DMS79 treated with DMSO at 0.1 percent for 48 hours (cell line): ENCODE measurements around the gene LRRC34.
A peak's percentile ranks its signal among the peaks of the same experiment; 100 is the strongest.

Experiments used
- DNase-seq: peaks from one replicate; lab custom pipeline; 2025; lab: John Stamatoyannopoulos, UW

The LRRC34 gene

DNA sequence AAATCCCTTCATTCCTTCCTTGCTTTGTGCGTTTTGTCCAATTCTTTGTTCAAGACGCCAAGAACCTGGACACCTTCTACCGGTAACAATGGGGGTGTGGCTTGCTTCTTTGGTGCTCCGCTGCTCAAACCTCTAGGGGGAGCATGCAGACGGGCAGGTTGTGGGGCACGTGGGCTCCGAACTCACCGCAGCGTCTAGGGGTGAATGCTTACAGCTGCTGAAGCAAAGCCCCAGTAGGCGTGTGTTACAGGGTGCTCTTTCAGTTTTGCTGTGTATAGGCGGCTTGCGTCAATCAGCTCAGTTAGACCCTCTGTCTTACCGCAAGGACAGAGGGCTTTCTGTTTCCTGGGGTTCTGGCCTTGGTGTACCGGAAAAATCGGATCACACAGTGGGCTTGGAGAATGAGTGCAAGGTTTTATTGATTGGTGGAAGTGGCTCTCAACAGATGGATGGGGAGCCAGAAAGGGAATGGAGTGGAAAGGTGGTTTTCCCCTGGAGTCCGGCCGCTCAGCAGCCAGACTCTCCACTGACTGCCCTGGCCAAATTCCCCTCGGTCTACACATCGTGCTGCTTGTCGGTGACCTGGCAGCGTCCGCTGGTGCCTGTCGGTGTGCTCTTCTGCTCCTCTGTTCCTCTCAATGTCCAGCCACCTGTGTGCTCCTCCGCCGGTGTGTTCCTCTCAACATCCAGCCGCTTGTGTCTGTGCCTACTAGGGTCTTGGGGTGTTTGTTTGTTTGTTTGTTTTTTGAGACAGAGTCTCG, 1.2 kb upstream of the LRRC34 start:
- DNase-seq: peak; percentile 84

DNA sequence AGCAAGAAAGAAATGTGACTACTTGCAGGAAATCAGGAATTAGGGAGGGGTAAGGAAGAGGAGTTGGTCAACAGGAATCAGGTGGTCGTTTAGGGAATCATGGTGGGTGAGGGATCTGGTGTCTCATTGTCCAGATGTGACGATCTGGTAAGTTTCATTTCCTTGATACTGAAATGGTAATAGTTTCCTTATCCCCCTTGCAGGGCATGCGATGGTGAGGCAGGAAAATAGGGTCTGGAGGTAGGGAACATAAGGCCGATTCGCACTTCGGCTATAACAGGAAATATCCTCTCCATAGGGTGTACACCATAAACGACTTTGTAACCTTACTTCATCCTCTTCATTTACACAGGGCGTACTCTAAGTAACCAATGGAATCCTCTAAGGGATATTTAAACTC, 574 bp upstream of the LRRC34 start:
- DNase-seq: no peak

DNA sequence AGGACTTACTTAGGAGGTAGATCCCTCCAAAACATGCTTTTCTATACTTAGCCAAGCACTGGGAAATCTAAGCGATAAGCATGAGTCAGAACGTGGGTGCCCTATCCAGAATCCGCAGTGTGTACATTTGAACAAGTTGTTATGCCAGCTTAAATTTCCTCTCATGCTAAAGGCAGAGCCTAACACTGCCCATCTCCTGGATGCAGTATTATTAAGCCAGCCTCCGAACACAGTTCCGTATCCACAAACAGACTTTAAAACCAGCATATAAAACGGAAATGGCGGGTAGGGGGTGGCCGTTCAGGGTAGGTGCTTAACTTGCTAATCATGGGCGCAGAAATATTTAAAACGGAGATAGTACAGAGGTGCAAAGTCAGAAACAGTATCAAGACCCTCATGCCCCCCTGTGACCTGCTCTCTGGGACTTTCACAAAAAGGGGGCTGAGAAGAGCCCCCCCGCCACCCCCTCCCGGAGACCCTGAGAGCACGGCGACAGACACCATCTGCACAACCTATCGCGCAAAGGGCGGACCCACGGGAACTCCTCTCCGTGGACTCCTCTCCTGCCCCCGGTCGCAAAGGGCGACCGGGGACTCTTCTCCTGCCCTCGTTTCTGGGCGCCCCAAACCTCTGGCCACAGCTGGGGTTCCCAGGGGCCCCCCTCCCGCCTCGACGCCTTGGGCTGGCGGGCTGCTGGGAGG, 923 bp downstream of the LRRC34 start:
- DNase-seq: peak; percentile 86

DNA sequence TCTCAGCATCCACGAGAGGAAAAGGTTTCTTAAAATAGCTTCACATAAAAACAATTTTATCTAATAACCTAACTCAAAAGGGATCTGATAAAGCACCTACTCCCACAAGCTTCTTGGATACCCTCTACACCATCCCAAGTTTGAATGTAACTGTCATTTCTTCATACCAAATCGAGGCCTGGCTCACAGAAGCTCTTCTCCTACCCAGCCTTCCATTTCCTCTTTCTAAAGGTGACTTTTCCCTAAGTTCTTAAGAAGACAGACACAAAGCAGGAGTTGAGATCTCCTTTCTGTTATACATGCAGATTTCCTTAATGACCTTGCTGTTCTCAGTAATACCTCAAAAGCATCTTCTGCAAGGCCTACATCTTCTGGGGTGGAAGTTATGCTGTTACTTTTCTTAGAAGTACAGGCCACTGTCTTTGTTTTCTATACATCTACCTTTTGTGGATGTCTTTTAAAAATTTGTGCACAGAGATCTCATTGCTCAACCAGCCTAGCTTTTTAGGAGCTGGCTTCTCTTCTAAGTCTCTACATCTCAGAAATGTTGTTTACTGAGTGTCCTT, 3.4 kb downstream of the LRRC34 start:
- DNase-seq: no peak

DNA sequence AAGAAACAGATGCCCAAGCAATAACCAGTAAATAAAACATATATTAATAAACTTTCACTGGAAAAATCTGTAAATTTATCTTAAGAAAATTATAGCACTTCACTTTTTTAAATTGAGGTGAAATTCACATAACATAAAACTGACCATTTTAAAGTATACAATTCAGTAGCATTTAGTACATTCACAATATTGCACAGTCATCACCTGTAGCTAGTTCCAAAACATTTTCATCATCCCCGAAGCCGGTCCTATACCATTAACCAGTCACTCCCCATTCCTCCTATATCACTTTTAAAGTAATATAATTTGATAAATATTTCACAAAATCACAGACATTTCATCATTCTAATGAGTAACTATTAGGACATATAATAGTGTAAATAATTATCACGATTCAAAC, 8.0 kb downstream of the LRRC34 start:
- DNase-seq: no peak

DNA sequence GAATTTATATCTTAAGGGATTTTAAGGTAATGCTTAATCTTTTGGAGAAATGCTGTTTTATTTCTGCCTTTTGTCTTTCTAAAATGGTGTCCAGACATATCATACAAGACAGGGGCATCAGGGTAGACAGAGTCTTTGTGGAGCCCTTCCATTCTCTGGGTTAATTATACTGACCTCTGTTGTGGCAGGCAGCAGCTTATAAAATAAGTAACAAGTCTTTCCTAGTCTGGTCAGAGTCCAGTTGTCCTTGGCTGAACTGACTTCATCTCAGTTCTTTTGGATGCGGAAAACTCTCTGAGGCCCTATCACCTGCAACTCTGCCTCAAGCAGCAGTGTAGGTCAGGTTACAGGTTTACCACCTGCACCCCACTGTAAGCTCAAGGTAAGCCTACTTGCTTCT, 20.3 kb downstream of the LRRC34 start:
- DNase-seq: no peak

DNA sequence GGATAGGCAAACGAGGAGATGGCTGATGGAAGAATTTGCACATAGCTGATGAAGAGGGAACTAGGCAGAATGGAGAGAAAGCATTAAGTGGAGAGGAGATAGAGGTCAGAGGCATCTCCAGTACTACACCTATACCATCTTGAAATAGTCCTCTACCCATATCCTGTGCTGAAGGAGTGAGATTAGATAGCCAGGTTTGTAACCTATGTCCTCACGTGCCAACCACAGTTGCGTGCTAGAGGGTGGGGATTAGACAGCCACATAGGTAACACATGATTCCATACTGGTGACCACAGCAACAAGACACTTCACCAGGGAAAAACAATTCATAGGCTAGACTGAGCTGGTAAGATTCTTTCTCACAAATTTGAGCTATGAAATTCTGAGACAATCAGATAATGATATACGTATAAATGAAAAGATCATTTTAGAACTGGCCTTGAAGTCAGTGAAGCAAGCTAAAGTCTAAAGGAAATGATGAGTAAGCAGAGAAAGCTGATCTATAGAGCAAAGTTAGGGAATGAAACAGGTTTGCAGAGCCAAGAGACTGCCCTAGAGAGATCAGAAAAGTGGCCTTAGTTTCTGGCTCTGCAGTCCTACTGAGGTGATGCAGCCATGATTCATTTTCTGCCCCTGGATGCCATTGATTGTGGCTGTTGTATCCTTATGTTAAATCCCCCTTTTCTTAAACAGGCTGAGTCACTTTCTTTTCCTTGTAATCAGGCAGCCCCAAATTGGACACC, 21.8 kb downstream of the LRRC34 start:
- DNase-seq: no peak

DNA sequence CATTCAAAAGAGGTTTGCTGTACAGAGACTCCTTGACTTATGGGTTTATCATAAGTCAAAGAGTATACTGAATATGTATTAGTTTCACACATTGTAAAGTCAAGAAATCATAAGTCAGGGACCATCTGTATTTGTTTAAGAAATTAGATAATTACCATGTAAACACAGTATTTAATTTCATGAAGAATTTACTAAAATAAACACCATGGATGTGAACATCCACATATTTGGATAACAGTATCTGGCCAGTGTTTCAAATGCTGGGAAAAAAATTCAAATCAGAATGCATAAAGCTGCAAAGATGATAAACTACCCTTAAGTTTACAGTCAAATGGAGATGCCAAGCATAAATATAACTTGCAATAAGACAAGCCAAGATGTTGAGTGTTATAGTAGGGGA, 22.5 kb downstream of the LRRC34 start:
- DNase-seq: no peak

DNA sequence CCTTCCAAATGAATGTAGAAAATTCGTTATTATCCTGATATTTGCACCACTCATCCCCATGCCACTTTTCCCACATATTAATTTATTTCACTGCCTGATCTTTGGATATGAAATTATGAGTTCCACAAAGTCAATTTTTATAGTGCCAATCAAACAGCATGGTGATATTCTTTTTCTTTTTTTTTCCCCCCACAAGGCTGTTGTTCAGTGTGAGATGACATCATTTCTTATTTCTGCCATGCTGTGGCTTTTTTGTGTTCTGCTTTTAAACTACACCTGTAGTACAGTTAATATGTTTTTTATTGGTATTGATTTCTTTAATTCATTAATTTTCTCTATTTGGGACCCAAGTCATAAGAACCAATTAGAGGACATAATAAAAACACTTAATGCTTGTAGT, 24.9 kb downstream of the LRRC34 start:
- DNase-seq: no peak

DNA sequence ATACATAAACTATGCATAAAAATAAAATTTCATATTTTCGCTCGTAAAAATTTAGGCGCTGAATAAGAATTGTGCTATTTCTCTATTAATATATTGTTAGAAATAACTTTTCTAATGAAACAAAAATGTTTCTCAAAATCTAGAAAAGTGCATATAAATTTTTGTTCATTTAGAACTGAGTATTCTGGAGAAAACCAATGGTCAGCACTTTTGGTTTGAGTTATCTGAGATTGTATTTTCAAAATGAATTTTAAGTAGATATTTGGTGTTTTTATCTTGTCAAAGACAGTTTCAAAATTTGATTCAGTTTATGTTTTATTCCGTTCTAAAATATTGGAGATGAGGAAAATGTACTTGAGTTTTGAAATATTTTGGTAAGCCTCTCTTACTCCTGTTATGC, 25.6 kb downstream of the LRRC34 start:
- no peak for DNase-seq

DNA sequence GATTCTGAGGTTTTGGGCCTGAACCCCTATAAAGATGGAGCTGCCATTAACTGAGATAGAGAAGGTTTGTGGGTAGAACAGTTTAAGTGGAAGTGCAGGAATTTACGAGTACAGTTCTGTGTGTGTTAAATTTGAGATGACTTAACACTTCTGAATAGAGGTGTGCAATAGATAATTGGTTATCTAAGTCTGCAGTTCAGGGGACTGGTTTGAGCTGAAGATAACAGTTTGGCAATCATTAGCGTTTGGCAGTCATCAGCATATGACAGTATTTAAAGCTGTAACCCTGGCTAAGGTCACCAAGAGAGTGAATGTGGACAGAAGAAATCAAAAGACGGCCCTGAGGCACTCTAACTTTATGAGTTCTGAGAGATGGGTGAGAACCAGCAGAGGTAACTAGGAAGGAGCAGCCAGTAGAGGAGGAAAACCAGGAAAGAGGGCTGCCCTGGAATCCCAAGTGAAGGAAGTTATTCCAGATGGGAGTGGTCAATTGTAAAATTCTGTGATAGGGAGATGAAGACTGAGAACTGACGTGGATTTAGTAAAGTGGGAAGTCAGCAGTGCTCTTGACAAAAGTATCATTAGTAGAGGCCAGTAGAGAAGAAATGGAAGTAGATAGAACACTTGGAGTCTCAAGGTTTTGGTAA, 31.4 kb downstream of the LRRC34 start:
- no peak for DNase-seq

DNA sequence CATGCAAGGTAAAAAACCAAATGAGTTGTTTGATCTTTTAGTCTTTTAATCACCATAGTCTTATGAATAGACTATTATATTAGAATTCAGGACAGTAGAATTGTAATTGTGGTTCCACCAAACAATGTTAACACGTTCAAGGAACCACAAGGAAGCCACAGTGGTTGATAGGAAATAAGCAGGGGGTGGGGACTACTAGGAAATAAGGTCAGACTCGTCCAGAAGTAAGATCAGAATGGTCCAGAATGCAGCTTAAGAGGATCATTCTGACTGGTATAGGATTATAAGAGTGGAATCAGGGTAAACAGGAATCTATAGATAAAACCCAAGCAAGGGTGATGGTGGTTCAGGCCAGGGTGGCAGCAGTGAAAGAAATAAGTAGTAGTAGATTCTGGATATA, 32.0 kb downstream of the LRRC34 start:
- no peak for DNase-seq

DNA sequence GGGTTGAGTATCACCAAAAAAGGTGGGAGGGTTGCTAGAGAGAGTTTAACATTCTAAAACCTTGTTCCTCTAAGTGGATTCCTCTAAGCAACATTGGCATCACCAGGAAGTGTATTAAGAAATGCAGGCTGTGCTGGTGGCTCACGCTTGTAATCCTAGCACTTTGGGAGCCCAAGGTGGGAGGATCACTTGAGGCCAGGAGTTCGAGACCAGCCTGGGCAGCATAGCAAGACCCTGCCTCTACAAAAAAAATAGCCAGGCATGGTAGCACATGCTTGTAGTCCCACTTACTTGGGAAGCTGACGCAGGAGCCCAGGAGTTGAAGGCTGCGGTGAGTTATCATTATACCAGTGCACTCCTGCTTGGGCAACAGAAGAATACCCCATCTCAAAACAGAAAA, 34.9 kb downstream of the LRRC34 start:
- no peak for DNase-seq

DNA sequence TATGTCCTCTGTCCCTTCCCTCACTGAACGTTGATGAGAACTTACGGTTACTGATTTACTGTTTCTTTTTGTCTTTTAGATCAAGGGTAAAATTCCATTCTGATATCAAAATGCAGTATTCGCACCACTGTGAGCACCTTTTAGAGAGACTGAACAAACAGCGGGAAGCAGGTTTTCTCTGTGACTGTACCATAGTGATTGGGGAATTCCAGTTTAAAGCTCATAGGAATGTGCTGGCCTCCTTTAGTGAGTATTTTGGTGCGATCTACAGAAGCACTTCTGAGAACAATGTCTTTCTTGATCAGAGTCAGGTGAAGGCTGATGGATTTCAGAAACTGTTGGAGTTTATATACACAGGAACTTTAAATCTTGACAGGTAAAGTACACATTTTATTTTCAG, 38.5 kb downstream of the LRRC34 start:
- DNase-seq: no peak

DNA sequence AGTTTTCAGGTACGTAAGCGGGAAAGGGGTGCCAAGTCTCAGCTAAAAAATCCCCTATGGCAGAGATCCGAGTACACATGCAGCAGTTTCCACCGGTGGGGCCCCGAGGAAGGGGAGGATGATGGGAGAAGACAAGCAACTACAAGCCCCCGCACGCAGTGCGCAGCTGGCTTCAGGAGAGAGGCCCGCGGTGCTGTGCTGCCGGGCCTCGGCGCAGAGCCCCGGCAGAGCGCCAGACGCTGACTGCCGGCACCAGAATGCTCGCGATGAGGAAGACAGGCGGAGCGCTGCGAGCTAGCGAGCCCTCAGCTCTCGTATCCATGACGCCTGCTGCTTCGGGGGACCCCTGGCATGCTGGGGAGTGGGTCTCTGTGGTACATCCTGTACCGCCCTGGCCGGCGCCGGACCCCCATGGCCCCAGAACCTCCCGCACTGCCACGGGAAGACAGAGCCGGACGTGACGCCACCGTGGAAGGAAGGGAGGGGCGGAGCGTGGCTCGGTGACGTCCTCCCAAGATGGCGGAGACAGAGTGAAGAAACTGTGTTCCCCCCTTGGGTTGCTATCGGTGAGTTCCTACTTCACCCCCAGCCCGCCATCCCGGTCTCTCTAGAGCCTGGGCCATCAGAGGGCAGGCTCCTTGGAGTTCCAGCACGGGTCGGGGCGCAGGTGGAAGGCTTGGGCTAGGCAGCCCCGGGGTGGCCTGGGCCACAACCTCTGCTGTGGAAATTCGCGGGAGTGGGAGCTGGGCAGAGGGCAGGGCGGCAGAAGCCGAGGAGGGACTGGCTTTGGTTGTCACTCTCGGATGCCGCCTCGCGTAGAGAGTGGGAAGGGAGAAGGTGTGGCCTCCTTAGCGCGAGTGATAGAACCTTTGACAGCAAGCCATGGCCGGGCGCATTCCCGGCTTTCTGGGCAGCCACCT, 39.5 kb downstream of the LRRC34 start, which contains the start of gene MYNN:
Gene MYNN, plus strand, starts transcription at position 500 of the 920 bp plus-strand sequence. CDS start 900 bp downstream, outside the sequence.
- DNase-seq: peak; percentile 85

DNA sequence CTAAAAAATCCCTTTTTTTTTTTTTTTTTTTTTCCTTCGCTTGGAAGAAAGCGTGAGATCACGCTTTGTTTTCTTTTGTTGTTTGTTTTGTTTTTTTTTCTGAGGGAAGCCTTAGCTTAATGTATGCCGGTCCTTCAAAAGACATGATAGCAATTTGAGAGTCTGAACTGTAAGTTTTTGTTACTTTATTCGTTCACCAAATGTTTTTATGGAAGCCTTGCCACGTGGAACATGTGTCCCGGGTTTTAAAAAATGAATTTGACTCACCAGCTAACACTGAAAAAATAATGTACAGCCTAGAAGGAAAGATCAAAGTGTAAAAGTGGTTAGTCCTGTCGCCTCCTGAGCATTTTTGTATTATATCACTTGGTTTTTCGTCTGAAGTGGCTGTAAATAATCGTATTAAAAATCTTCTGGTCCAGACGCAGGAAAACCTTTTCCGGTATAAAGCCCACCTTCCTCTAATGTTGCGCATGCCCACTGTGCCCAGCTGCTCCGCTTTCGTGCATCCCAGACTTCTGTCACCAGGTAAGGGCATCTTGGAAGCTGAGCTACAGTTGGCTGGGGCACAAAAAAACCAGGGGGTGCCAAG, 40.3 kb downstream of the LRRC34 start:
- peak; percentile 92 for DNase-seq

DNA sequence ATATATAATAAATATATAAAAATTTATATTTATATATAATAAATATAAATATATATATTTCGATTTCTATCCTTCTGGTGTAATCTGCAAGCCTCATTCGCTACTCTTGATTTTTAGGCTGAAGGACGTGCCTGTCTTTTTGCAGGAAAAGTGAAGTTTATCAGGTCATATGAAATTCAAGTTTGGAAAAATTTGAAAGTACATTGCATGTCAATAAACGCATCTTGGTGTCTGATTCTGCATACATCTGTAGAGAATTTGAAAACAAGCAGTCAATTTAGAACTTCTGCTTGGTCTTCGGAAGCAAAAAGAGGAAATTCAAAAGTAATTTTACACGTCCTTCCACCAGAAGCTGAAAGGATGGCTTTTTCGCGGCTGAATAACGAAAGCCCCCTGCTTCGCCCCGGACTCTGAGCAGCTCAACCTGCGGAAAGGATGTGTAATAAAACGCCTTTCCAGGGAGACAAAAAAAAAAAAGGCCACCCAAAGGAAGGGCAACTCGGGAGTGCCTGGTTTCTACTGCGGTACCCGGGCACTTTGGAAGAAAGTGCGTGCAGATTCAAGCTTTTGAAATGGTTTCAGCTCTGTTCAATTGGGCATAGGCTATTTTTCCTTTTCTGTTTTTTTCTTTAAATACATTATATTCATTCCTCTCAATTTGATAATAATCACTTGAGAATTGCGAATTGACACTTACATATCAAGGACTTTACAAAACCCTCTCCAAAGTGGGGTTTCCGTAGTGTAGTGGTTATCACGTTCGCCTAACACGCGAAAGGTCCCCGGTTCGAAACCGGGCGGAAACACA, 41.0 kb downstream of the LRRC34 start:
- DNase-seq: peak; percentile 93

DNA sequence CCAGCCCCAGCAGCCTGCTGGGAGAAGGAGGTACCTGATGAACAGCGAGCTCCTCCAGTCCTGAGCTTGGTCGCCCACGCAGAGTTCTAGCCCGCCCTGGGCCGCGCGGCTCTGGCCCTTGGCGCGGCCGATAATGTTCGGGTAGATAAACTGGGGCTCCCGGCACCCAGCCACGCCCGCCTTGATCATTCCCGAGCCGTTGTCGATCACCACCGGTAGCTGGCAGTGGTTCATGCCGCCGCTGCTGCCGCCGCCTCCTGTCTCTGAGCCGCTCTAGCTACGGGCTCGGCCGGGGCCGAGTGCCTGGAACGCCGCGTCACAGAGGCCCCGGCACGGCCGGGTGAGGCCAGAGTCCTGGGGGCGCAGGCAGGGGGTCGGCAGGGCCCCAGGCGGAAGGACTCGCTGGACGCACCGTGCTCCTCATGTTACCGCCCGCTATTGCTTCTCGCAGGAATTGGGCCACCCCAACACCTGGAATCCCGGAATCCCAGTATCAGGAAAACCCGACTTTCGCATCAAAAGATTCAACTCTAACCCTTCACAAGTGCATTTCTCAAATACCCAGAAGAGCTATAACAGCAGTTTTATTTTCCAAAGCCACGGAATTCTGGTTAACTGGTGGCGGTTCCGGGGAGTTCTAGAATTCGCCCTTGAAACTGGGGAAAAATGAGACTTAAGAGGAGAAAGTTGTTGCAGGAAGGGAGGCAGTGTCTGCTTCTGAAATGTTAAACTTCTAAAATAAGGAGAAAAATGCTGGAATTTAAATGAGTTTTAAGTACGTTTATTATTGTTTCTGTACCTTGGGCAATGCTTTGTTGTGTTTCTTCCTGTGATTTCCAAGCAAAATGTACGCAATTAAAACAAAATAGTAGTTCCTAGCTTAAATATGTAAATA, 43.2 kb downstream of the LRRC34 start, which contains the start of gene ACTRT3:
Gene ACTRT3, minus strand, starts transcription at position 275 of the 895 bp plus-strand sequence. Its CDS starts 41 bp downstream, at position 234.
- no peak for DNase-seq
